Fibroblast of lung (primary cell): ENCODE results near the gene ZSCAN2.

ENCODE experiments used
- CTCF ChIP-seq, 2 donors: IDR thresholded peaks in 1 of 2; conservative IDR thresholded peaks in 1 of 2; 1 replicate in 1 of 2; 2 replicates in 1 of 2; pipeline ENCODE4 v1.5.1; 2011 to 2012; ENCODE audit warnings: low read length in 2 of 2, control low read depth in 1 of 2, inconsistent platforms in 1 of 2, low read depth in 1 of 2, mild to moderate bottlenecking in 1 of 2
- EZH2 ChIP-seq: IDR thresholded peaks from 2 replicates; pipeline ENCODE4 v1.5.1; 2012; ENCODE audit warnings: low read length, control low read depth, mild to moderate bottlenecking; ENCODE audit errors: missing control alignments

DNA sequence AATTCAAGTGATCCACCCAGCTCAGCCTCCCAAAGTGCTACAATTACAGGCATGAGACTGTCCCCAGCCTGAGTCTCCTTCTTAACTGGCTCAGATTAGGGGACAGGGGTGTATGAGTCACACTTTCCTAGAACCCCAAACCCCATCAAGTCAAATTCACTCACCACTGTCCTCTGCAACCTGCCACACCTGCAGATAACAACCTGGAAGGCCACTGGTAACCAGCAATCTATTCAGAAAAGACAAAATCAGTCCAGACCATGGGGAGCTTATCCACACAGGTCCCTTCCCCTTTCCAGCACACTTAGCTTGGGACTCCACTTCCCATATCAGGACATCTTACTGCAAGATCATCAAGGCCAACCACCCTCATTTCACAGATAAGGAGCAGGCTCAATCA lies 46.9 kb downstream of the ZSCAN2 start:
- TF ChIP-seq CTCF (conservative IDR thresholded peaks at IDR 0.05 in 1 of 2, IDR thresholded peaks at IDR 0.05 in 1 of 2; ENCODE audit: low read depth in 1 of 2, low read length in 2 of 2) (no peak), EZH2 (no peak)
